Activated T-helper 2 cell treated with anti-CD3 and anti-CD28 coated beads, Interferon-gamma antibody, Interleukin-2, Interleukin-4, amounts not matched to agents 10 μg/mL and 5 μg/mL and 100 μg/mL, durations not matched to agents 14 hours and 24 hours and 36 hours (primary cell): Measurements from ENCODE around the gene ICAM4. TPM values are rescaled to one million over a fixed set of nuclear protein-coding genes. Genes with fewer than 3 reads are reported as not detected.

Experiments
- DNase-seq: peaks from one replicate; pipeline ENCODE4 v3.0.0; 2021; ENCODE audit warnings: low spot score
- H3K27ac Mint-ChIP-seq: one replicate; pipeline ENCODE4 v1.8.0; 2021; ENCODE audit warnings: mixed read lengths
- H3K27me3 Mint-ChIP-seq: one replicate; pipeline ENCODE4 v1.8.0; 2021; ENCODE audit warnings: low read depth, mixed read lengths
- H3K36me3 Mint-ChIP-seq: one replicate; pipeline ENCODE4 v1.8.0; 2021; ENCODE audit warnings: low read depth, mixed read lengths
- H3K4me1 Mint-ChIP-seq: one replicate; pipeline ENCODE4 v1.8.0; 2021; ENCODE audit warnings: low read depth, mixed read lengths
- H3K4me3 Mint-ChIP-seq: one replicate; pipeline ENCODE4 v1.8.0; 2021; ENCODE audit warnings: low read depth, mild to moderate bottlenecking, moderate library complexity, mixed read lengths
- H3K9me3 Mint-ChIP-seq: one replicate; pipeline ENCODE4 v1.8.0; 2021; ENCODE audit warnings: mixed read lengths
- intact Hi-C: fragments of 100-400 bp; cut with micrococcal nuclease; formaldehyde crosslinking; loops from one replicate; pipeline ENCODE4 v1.15.1; 2023
- total RNA-seq: library from RNA; stranded (reverse); gene quantifications from 2 replicates; pipeline ENCODE4 v1.2.3, GENCODE V29; 2022

Gene ICAM4
- total RNA-seq, 1 donor from 2014 or later = 1.6 TPM

DNA sequence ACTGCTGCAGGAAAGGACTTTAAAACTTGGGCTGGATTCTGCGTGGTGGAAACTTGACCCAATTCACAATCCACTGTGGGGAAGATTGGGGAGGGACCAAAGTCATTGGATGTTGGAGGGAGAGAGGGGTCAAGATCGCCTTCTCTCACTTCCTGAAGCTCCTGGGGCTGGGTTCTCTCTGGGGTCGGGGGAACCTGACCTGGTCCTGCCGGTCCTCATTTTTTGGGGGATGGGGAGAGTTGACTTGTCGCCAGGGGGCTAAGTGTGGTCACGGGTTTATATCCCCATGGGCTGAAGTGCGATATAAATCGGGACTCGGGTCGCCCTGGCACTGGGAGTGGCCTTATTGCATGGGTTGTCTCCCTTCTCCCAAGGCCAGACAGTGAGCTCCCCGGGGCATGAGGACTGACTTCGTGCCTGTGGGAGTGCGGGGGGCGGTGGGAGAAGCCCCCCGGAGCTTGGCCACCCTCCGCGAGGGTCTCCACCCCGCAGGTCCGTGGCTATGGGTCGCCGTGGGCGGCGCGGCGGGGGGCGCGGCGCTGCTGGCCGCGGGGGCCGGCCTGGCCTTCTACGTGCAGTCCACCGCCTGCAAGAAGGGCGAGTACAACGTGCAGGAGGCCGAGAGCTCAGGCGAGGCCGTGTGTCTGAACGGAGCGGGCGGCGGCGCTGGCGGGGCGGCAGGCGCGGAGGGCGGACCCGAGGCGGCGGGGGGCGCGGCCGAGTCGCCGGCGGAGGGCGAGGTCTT, 9.3 kb downstream of the ICAM4 start:
- intact Hi-C loops = loop anchor here (1.0 to 10.0 kb wide), 2 partner anchors 9 to 359 kb away; partner anchors contain the start of gene ILF3
- Mint-ChIP-seq H3K27ac (no peak overlapping the region), H3K4me3 (peak overlapping the region; percentile 69), H3K9me3 (no peaks in the 10 kb centered on the region), H3K4me1 (peaks cover 29% of the 10 kb centered on the region), H3K27me3 (peaks cover 46% of the 10 kb centered on the region), H3K36me3 (peaks cover 9% of the 10 kb centered on the region)
- no peak for DNase-seq

DNA sequence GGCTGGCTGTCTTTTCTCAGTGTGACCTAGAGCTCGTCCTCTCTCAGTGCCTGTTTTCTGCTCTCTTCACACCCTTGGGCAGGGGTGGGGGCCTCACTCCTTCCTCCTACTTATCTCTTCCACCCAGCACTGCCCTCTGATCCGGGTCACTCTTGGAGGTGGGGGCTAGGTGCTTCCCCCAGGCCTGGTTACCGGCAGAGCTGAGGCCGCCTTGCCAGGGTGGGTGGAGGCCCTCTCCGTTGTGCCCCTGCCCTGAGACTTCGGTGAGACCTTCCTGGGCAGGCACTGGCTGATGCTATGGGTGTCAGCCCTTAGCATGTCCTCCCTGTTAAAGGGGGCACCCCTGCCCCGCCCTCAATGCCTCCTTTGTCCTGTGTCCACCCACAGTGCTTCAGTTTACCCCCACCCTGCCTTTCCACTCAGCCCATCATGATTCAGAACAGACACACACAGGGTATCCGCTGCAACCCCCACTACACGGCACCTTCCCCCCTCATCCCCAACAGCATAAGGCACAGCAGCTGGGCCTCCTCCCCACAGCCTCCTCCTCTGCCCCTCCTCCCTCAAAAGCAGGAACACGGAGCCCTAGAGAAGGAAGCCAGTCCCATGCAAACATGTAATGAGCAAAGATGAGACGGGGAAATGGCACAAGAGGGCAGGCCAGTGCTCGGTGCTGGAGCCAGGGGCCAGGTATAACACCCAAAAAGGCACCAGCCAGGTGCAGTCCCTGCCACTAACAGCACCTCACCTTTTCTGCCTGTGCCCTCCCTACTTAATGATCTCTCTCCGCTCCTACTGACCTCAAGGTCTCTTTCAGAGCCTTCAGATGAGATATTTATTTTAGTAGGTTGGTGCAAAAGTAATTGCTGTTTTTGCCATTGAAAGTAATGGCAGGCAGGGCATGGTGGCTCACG, 13.0 kb downstream of the ICAM4 start:
- Mint-ChIP-seq H3K4me1 (peaks cover 10% of the 10 kb centered on the region), H3K27ac (no peak overlapping the region)

GRCh38 chr19:10305139-10305806, 18.5 kb downstream of the ICAM4 start:
- peaks cover 4% of the 10 kb centered on the region for H3K4me1 Mint-ChIP-seq
- intact Hi-C loops = no loop called here
- no peak overlapping the region for H3K27ac Mint-ChIP-seq
- no peaks in the 10 kb centered on the region for H3K9me3 Mint-ChIP-seq
- no peak overlapping the region for H3K4me3 Mint-ChIP-seq
- DNase-seq = no peak
- H3K27me3 Mint-ChIP-seq = peaks cover 4% of the 10 kb centered on the region
- no peaks in the 10 kb centered on the region for H3K36me3 Mint-ChIP-seq

More for the DNA sequence above, 13.0 kb downstream of the ICAM4 start:
- no peak for DNase-seq
- Mint-ChIP-seq H3K27me3 (peaks cover 18% of the 10 kb centered on the region), H3K9me3 (no peaks in the 10 kb centered on the region), H3K4me3 (no peak overlapping the region), H3K36me3 (peaks cover 3% of the 10 kb centered on the region)
- intact Hi-C loops = loop anchor here (10.0 kb wide), 1 partner anchor 355 kb away; the partner anchor contains the start of gene ILF3

DNA sequence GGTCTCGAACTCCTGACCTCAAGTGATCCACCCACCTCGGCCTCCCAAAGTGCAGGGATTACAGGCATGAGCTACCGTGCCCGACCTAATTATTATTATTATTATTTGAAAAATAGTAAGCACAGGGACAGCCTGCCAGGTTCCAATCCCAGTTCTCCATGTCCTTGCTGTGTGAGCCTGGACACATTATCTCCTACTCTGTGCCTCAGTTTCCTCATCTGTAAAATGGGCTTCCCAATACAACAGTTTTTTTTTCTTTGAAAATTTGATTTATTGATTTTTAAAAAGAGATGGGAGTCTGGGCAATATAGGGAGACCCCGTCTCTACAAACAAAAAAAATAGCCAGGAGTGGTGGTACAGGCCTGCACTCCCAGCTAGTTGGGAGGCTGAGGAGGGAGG, 19.6 kb downstream of the ICAM4 start:
- no peak overlapping the region for H3K4me3 Mint-ChIP-seq

DNA sequence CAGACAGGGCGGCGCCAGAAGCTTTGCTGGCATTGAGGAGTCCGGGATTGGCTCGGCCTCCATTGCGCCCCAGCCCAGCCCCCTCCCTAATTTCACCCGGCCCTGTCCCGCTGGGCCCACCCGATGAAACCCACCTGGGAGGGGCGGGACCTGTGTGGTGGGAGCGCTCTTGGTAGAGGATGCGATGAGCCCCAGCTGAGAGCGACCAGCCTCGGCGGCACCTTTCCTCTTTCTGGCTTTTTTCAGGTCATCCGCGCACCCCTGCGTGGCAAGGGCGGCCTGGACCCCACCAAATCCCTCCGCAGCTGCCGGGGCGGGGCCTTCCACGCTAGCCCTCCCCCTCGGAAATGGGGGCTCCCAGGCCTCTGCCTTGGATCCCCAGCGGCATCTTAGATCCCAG, 22.7 kb downstream of the ICAM4 start, which contains the start of gene ZGLP1:
TSS of gene ZGLP1 (minus strand) at position 393 of the 400 bp plus-strand sequence.
- Mint-ChIP-seq H3K9me3 (no peaks in the 10 kb centered on the region), H3K4me3 (no peak within 1 kb of the TSS), H3K4me1 (peaks cover 3% of the 10 kb centered on the region), H3K36me3 (no peaks in the 10 kb centered on the region), H3K27me3 (no peaks in the 10 kb centered on the region), H3K27ac (no peak within 1 kb of the TSS)
- intact Hi-C loops = no loop called here
- no peak for DNase-seq

More for the DNA sequence above, 19.6 kb downstream of the ICAM4 start:
- peaks cover 4% of the 10 kb centered on the region for H3K4me1 Mint-ChIP-seq
- no peaks in the 10 kb centered on the region for H3K9me3 Mint-ChIP-seq
- intact Hi-C loops = no loop called here
- H3K27me3 Mint-ChIP-seq = peaks cover 3% of the 10 kb centered on the region
- H3K27ac Mint-ChIP-seq = no peak overlapping the region
- no peak for DNase-seq
- no peaks in the 10 kb centered on the region for H3K36me3 Mint-ChIP-seq

- Mint-ChIP-seq H3K36me3 (peaks cover 37% of the 10 kb centered on the region), H3K4me1 (peaks cover 10% of the 10 kb centered on the region), H3K27me3 (no peaks in the 10 kb centered on the region), H3K9me3 (no peaks in the 10 kb centered on the region), H3K27ac (peak within 1 kb of the TSS; percentile 70), H3K4me3 (peak within 1 kb of the TSS; percentile 90)
- DNase-seq = peak; percentile 87
- intact Hi-C loops = loop anchor here (2.0 kb wide), 1 partner anchor 17 kb away; the partner anchor contains the start of gene RAVER1
Measured at GRCh38 chr19:10315335-10316214, 28.8 kb downstream of the ICAM4 start, which contains the start of gene FDX2. Gene FDX2, minus strand, starts transcription at chr19:10316015. Its CDS starts 19 bp downstream, at chr19:10315996.

DNA sequence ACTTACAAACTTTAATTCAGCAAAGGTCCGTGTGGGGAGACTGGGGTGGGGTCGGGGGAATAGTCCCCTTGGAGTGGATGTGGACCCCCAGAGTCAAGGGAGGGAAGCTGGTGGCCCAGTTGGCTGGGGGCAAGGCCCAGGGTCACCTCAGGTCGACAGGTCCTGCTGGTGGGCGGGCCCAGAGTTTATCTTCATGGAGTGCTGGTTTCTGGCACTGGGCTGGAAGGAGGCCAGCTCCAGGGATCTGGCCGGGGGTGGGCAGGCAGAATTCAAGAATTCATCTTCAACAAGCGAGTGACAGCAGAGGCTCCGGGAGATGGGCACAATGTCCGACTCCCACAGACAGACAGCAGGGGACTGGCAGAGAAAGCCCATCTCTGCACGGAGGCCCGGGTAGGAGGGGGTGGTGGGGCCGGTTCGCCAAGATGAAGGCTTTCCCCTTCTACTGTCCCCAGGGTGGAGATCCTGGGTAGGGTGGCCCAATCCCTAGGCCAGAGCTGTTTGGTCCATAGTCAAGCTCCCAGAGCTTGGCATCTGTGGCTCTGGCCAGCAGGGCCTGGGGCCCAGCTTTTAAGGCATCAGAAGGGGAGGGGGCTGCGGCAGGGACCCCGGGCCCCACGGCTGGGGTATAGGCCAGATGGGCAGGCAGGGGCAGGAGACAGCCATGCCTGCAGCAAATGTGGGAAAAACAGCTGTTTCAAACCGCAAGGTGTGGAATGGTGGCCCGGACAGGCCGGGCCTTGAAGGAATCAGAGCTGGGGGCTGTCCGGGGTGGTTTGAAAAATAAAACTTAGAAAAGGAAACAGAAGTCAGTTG, 29.7 kb downstream of the ICAM4 start:
- Mint-ChIP-seq H3K4me1 (peaks cover 10% of the 10 kb centered on the region), H3K27ac (peak overlapping the region; percentile 70)

GRCh38 chr19:10317045-10317856, 30.5 kb downstream of the ICAM4 start:
- H3K27ac Mint-ChIP-seq = no peak overlapping the region

More for the DNA sequence above, 29.7 kb downstream of the ICAM4 start:
- intact Hi-C loops = loop anchor here (2.0 kb wide), 1 partner anchor 16 kb away; the partner anchor contains the start of gene RAVER1
- no peaks in the 10 kb centered on the region for H3K27me3 Mint-ChIP-seq
- no peaks in the 10 kb centered on the region for H3K9me3 Mint-ChIP-seq
- no peak for DNase-seq
- peak overlapping the region; percentile 90 for H3K4me3 Mint-ChIP-seq
- H3K36me3 Mint-ChIP-seq = peaks cover 37% of the 10 kb centered on the region

DNA sequence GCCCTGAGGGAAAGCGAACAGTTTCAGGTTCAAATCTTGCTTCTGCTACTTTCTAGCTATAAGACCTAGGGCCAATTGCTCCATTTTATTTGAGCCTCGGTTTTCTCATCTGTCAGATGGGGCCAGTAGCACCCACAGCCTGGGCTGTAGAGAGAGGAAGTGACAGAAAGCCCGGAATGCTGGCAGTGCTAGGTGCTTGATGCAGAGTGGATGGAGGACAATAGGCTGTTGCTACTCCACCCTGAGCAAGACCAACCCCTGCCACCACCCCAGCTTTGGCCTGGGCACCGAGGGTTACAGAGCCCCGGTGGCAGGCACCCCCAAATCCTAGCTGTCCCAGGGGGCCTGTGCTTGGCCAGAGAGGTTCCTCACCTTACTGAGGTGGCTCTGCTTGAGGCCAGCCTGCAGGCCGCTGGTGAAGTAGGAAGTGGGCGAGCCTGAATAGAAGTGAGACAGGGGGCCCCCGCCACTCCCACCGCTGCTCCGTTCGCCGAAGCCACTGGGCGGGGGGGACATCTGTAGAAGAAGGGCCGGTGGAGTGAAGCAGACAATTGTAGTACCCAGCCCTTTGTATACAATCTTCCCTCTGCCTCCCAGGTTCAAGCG, 31.2 kb downstream of the ICAM4 start:
- Mint-ChIP-seq H3K36me3 (peaks cover 45% of the 10 kb centered on the region), H3K27me3 (no peaks in the 10 kb centered on the region), H3K27ac (no peak overlapping the region), H3K4me3 (no peak overlapping the region), H3K4me1 (peaks cover 10% of the 10 kb centered on the region), H3K9me3 (no peaks in the 10 kb centered on the region)
- intact Hi-C loops = loop anchor here (2.0 kb wide), 1 partner anchor 15 kb away; the partner anchor contains the start of gene RAVER1
- no peak for DNase-seq

More at GRCh38 chr19:10317045-10317856, 30.5 kb downstream of the ICAM4 start:
- peaks cover 43% of the 10 kb centered on the region for H3K36me3 Mint-ChIP-seq
- intact Hi-C loops = loop anchor here (2.0 kb wide), 1 partner anchor 16 kb away; the partner anchor contains the start of gene RAVER1
- no peaks in the 10 kb centered on the region for H3K27me3 Mint-ChIP-seq
- peaks cover 10% of the 10 kb centered on the region for H3K4me1 Mint-ChIP-seq
- H3K9me3 Mint-ChIP-seq = no peaks in the 10 kb centered on the region
- no peak for DNase-seq
- H3K4me3 Mint-ChIP-seq = no peak overlapping the region
